HepG2 (cell line): Measurements from ENCODE around the gene ACSM5.
A peak's percentile ranks its signal among the peaks of the same experiment; 100 is the strongest.

Source experiments
- TF ChIP-seq, protein P1 (sequence below): sonication (generic); formaldehyde crosslinking; IDR thresholded peaks from 2 replicates; pipeline ENCODE4 v1.5.0; 2020; ENCODE audit warnings: mild to moderate bottlenecking, missing genetic modification reagents, moderate library complexity
- TF ChIP-seq, protein P2 (sequence below): fragments of 450-650 bp; IDR thresholded peaks from 2 replicates; pipeline ENCODE4 v1.6.1; 2017; ENCODE audit warnings: mild to moderate bottlenecking

DNA sequence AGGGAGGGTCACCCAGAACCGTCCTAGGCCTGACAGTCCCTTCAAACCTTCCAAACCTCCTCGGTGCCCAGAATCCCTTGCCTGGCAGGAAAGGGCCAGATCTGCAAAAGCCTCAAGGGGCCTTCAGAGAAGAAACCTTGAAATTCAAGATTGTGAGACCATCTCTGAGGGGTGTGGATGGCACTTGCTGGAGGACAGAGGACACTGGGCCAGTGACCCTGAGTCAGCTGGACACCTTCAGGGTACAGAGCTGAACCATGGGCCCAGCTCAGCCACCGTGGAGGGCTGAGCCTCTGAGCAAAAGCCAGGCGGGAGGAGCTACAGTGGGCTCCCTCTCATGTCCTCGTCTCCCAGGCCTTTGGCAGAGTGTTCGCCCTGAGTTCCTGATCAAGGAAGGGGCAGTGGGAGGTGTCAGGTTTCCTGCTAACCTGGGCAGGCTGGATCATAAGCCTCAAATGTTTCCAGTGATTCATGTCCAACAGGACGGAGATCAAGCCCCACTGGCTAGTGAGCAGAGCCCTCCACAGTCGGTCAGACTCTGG is 7.8 kb upstream of the ACSM5 start:
- TF ChIP-seq, protein P1, sequence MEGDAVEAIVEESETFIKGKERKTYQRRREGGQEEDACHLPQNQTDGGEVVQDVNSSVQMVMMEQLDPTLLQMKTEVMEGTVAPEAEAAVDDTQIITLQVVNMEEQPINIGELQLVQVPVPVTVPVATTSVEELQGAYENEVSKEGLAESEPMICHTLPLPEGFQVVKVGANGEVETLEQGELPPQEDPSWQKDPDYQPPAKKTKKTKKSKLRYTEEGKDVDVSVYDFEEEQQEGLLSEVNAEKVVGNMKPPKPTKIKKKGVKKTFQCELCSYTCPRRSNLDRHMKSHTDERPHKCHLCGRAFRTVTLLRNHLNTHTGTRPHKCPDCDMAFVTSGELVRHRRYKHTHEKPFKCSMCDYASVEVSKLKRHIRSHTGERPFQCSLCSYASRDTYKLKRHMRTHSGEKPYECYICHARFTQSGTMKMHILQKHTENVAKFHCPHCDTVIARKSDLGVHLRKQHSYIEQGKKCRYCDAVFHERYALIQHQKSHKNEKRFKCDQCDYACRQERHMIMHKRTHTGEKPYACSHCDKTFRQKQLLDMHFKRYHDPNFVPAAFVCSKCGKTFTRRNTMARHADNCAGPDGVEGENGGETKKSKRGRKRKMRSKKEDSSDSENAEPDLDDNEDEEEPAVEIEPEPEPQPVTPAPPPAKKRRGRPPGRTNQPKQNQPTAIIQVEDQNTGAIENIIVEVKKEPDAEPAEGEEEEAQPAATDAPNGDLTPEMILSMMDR (CRISPR knock-in tag), result 0 out of 2 replicates have a peak, but pooled peaks have one; percentile 7
- TF ChIP-seq, protein P2, sequence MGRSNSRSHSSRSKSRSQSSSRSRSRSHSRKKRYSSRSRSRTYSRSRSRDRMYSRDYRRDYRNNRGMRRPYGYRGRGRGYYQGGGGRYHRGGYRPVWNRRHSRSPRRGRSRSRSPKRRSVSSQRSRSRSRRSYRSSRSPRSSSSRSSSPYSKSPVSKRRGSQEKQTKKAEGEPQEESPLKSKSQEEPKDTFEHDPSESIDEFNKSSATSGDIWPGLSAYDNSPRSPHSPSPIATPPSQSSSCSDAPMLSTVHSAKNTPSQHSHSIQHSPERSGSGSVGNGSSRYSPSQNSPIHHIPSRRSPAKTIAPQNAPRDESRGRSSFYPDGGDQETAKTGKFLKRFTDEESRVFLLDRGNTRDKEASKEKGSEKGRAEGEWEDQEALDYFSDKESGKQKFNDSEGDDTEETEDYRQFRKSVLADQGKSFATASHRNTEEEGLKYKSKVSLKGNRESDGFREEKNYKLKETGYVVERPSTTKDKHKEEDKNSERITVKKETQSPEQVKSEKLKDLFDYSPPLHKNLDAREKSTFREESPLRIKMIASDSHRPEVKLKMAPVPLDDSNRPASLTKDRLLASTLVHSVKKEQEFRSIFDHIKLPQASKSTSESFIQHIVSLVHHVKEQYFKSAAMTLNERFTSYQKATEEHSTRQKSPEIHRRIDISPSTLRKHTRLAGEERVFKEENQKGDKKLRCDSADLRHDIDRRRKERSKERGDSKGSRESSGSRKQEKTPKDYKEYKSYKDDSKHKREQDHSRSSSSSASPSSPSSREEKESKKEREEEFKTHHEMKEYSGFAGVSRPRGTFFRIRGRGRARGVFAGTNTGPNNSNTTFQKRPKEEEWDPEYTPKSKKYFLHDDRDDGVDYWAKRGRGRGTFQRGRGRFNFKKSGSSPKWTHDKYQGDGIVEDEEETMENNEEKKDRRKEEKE, result no peak
